DOHH2 (cell line): ENCODE data around the gene USP48.
"Not testable (repeated sequence)": the region's sequence is repeated elsewhere in the genome, so short reads cannot be mapped to it uniquely, and the experiment has no call there.

Experiments used
- H3F3A ChIP-seq: fragments of 200-600 bp; sonication (generic), shearing (Covaris generic); 2 replicates; pipeline ENCODE4 v1.6.0; 2016; ENCODE audit warnings: antibody characterized with exemption, mild to moderate bottlenecking; ENCODE audit not compliant: control insufficient read depth, insufficient read depth
- H3K27ac ChIP-seq: fragments of 200-600 bp; sonication (generic); 2 replicates; pipeline ENCODE4 v1.5.1; 2014; ENCODE audit warnings: low read depth, mild to moderate bottlenecking, low read length, moderate library complexity
- H3K27me3 ChIP-seq: fragments of 200-600 bp; sonication (generic); 2 replicates; pipeline ENCODE4 v1.6.1; 2014; ENCODE audit warnings: mild to moderate bottlenecking, low read length, mixed read lengths; ENCODE audit not compliant: control insufficient read depth
- H3K36me3 ChIP-seq: fragments of 200-600 bp; sonication (generic); 2 replicates; pipeline ENCODE4 v1.6.1; 2014; ENCODE audit warnings: mild to moderate bottlenecking, low read length, moderate library complexity, mixed read lengths; ENCODE audit not compliant: control insufficient read depth
- H3K4me1 ChIP-seq: fragments of 200-600 bp; sonication (generic); 2 replicates; pipeline ENCODE4 v1.6.1; 2014; ENCODE audit warnings: mild to moderate bottlenecking, low read length, mixed read lengths; ENCODE audit not compliant: control insufficient read depth
- H3K4me2 ChIP-seq: fragments of 200-600 bp; sonication (generic); 2 replicates; pipeline ENCODE4 v1.6.0; 2014; ENCODE audit warnings: mild to moderate bottlenecking, low read length, moderate library complexity
- H3K4me3 ChIP-seq: fragments of 200-600 bp; sonication (generic); 2 replicates; pipeline ENCODE4 v1.5.1; 2014; ENCODE audit warnings: mild to moderate bottlenecking, low read length, mixed read lengths
- H3K79me2 ChIP-seq: fragments of 200-600 bp; sonication (generic); 2 replicates; pipeline ENCODE4 v1.6.1; 2014; ENCODE audit warnings: mild to moderate bottlenecking, low read length, mixed read lengths; ENCODE audit not compliant: control insufficient read depth
- H3K9me2 ChIP-seq: fragments of 200-600 bp; sonication (generic); replicated peaks from 2 replicates; pipeline ENCODE4 v1.6.1; 2014; ENCODE audit warnings: mild to moderate bottlenecking, low read length, mixed read lengths; ENCODE audit not compliant: control insufficient read depth
- H3K9me3 ChIP-seq: fragments of 200-600 bp; sonication (generic); 2 replicates; pipeline ENCODE4 v1.6.1; 2014; ENCODE audit warnings: antibody characterized with exemption, low read length, mixed read lengths; ENCODE audit not compliant: control insufficient read depth, insufficient read depth
- H4K20me1 ChIP-seq: fragments of 200-600 bp; sonication (generic); 2 replicates; pipeline ENCODE4 v1.6.0; 2014; ENCODE audit warnings: low read depth, mild to moderate bottlenecking, antibody characterized with exemption, low read length, moderate library complexity; ENCODE audit not compliant: control insufficient read depth, insufficient read depth
- EZH2phosphoT487 ChIP-seq: fragments of 200-600 bp; sonication (generic); IDR thresholded peaks from 2 replicates; pipeline ENCODE4 v1.6.1; 2017; ENCODE audit warnings: borderline replicate concordance, mild to moderate bottlenecking, antibody characterized with exemption, low read length, moderate library complexity, mixed read lengths
- TF ChIP-seq, protein P1 (sequence below): fragments of 200-600 bp; sonication (generic); IDR thresholded peaks from one replicate; pipeline ENCODE4 v1.5.1; 2014; ENCODE audit warnings: antibody characterized with exemption, mild to moderate bottlenecking, low read depth, low read length; ENCODE audit not compliant: poor library complexity, severe bottlenecking

Gene USP48

DNA sequence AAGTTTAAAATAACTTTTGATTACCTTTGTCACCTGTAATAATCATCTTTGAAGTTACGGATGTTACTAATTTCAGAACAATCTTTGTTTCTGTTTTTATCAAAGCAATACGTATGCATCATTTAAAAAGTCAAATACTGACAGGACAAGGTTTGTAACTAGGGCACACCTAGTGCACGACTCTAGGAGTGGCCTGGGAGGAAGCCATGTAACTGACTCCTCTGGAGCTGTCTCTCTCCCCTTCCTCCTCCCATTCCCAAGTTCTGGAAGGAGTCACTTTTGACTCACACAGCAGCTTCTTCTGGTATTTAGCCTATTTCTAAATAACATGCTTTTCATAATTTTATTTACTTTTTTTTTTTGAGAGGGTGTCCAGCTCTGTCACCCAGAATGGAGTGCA lies 102.0 kb downstream of the USP48 start:
- no peaks in the 10 kb centered on the region for H3K9me2 ChIP-seq

DNA sequence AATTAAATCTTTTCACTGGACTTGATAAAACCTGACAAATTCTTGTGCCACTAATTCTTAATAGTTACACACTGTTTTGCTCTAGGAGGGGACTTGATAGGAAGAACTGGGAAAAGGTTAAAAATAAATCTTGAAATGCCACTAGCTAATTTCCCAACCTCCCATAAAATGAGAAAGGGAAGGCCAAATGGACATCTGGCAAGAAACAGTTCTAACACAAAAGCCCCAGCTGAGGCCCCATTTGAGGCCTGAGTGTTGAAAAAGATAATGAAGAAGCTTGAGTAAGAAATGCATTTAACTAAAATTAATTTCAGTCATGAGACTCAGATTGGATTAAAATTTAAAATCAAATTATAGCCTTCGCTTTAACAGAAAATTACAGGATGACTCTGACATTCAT lies 102.6 kb downstream of the USP48 start:
- Histone ChIP-seq H3K4me1 (no peaks in the 10 kb centered on the region), H3K36me3 (peaks cover 10% of the 10 kb centered on the region), H3K9me3 (no peaks in the 10 kb centered on the region)

More for the DNA sequence above, 102.0 kb downstream of the USP48 start:
- no peaks in the 10 kb centered on the region for H3K27me3 ChIP-seq
- H3F3A ChIP-seq = no peaks in the 10 kb centered on the region
- peaks cover 15% of the 10 kb centered on the region for H3K36me3 ChIP-seq
- no peaks in the 10 kb centered on the region for H3K79me2 ChIP-seq
- H4K20me1 ChIP-seq = no peaks in the 10 kb centered on the region
- H3K27ac ChIP-seq = no peak overlapping the region
- H3K4me2 ChIP-seq = no peak overlapping the region
- no peaks in the 10 kb centered on the region for H3K9me3 ChIP-seq
- no peak overlapping the region for H3K4me3 ChIP-seq
- H3K4me1 ChIP-seq = no peaks in the 10 kb centered on the region
- TF ChIP-seq, protein P1, sequence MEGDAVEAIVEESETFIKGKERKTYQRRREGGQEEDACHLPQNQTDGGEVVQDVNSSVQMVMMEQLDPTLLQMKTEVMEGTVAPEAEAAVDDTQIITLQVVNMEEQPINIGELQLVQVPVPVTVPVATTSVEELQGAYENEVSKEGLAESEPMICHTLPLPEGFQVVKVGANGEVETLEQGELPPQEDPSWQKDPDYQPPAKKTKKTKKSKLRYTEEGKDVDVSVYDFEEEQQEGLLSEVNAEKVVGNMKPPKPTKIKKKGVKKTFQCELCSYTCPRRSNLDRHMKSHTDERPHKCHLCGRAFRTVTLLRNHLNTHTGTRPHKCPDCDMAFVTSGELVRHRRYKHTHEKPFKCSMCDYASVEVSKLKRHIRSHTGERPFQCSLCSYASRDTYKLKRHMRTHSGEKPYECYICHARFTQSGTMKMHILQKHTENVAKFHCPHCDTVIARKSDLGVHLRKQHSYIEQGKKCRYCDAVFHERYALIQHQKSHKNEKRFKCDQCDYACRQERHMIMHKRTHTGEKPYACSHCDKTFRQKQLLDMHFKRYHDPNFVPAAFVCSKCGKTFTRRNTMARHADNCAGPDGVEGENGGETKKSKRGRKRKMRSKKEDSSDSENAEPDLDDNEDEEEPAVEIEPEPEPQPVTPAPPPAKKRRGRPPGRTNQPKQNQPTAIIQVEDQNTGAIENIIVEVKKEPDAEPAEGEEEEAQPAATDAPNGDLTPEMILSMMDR = no peak
- no peak for TF ChIP-seq EZH2phosphoT487

DNA sequence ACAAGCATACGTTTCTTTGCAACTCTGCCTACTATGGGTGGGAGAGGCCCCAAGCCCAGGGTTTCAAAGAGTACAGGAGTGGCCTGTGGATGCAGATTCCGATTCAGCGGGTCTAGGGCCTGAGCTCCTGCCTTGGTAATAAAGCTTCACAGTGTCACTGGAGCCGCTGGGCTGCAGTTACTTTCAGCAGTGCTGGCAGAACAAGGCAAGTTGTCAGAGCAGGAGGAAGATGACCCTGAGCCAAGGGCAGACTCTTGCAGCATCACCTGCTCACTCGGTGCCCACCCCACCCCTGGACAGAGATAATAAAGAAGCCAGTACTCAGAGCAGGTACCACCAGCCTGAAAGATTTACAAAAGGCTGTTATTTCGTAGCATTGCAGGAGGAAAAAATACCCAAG lies 105.8 kb downstream of the USP48 start:
- no peaks in the 10 kb centered on the region for H3K9me2 ChIP-seq
- H4K20me1 ChIP-seq = no peaks in the 10 kb centered on the region
- H3K4me1 ChIP-seq = no peaks in the 10 kb centered on the region
- H3K9me3 ChIP-seq = no peaks in the 10 kb centered on the region
- H3K27ac ChIP-seq = no peak overlapping the region
- no peak overlapping the region for H3K4me3 ChIP-seq
- no peak overlapping the region for H3K4me2 ChIP-seq
- H3F3A ChIP-seq = peaks cover 3% of the 10 kb centered on the region; the same call in 1 of the 2 replicates
- peaks cover 2% of the 10 kb centered on the region; the same call in 1 of the 2 replicates for H3K36me3 ChIP-seq
- TF ChIP-seq, protein P1 = no peak
- no peak for TF ChIP-seq EZH2phosphoT487
- H3K79me2 ChIP-seq = no peaks in the 10 kb centered on the region
- H3K27me3 ChIP-seq = no peaks in the 10 kb centered on the region

More for the DNA sequence above, 102.6 kb downstream of the USP48 start:
- Histone ChIP-seq H3K4me3 (no peak overlapping the region), H3K4me2 (no peak overlapping the region), H3K9me2 (no peaks in the 10 kb centered on the region), H3K27me3 (no peaks in the 10 kb centered on the region), H4K20me1 (no peaks in the 10 kb centered on the region), H3K27ac (no peak overlapping the region), H3F3A (0 out of 2 replicates have a peak, but pooled peaks cover under 1% of the 10 kb centered on the region), H3K79me2 (no peaks in the 10 kb centered on the region)
- no peak for TF ChIP-seq EZH2phosphoT487
- TF ChIP-seq, protein P1 = no peak

DNA sequence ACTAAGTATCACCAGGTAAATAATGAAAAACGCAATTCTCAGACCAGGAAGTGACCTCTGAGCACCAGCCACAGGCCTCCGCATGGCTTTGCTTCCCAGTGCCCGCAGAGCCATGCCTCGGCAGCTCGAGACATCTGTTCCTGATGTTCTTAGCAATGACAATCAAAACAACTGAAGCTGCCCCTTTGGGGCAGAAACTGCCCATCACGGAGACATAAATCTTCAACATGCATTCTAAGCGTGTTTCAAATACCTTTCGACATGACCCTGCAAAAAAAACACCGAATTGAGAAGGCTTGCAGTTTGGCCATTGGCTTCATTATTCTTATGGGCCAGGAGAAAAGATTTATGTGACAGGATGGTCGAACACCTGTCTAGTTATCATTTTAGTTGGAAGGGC lies 108.0 kb downstream of the USP48 start:
- TF ChIP-seq, protein P1 = no peak
- TF ChIP-seq EZH2phosphoT487 = no peak
- Histone ChIP-seq H3K9me3 (no peaks in the 10 kb centered on the region), H3K79me2 (no peaks in the 10 kb centered on the region), H3K4me1 (no peaks in the 10 kb centered on the region), H3K27me3 (peaks cover 15% of the 10 kb centered on the region), H3K27ac (no peak overlapping the region), H3K4me3 (no peak overlapping the region), H3F3A (peaks cover 3% of the 10 kb centered on the region; the same call in 1 of the 2 replicates), H3K9me2 (no peaks in the 10 kb centered on the region), H3K36me3 (peaks cover 2% of the 10 kb centered on the region; the same call in 1 of the 2 replicates), H3K4me2 (no peak overlapping the region), H4K20me1 (no peaks in the 10 kb centered on the region)

DNA sequence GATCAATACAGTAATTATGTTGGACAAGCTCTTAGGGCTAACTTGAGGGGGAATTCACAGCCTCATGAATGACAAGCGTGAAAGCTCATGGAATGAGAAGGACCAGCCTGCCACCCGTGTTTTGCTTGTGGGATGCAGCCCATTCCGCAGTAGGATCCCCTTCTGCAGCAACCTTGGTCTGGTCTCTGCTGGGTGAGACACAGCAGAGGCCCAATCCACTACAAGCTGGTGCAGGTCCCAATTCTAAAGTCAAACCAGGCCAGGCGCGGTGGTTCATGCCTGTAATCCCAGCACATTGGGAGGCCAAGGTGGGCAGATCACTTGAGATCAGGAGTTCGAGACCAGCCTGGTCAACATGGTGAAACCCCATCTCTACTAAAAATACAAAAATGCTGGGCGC lies 109.1 kb downstream of the USP48 start:
- H3K4me2 ChIP-seq, H3K4me3 ChIP-seq, H3K9me2 ChIP-seq, H3K9me3 ChIP-seq, H3K4me1 ChIP-seq, H3K27ac ChIP-seq, H3K36me3 ChIP-seq, H3K79me2 ChIP-seq, H3F3A ChIP-seq, H4K20me1 ChIP-seq: not testable (repeated sequence)
- H3K27me3 ChIP-seq = peaks cover 26% of the 10 kb centered on the region
